ENCODE data around the gene ZNF646.

ZNF646 gene

DNA sequence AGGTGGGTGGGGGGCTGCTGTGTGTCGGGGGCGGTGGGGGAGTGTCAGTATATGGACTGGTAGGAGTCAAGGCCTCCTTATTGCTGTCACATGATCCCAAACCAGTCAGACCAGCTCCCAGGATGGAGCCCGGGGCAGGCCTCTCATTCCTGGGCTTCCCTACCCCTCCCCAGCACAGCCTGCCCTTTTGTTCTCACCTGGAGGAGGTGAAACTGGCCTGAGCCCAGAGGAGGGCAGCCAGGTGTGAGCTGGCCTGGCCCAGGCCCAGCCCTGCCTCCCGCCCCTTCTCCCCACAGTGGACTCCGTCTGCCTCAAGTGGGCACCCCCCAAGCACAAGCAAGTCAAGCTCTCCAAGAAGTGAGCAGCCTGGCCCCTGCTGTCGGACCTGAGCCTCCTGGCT is 56.7 kb downstream of the ZNF646 start:
- DNase-seq (ENCODE audit: low spot score): no peak

DNA sequence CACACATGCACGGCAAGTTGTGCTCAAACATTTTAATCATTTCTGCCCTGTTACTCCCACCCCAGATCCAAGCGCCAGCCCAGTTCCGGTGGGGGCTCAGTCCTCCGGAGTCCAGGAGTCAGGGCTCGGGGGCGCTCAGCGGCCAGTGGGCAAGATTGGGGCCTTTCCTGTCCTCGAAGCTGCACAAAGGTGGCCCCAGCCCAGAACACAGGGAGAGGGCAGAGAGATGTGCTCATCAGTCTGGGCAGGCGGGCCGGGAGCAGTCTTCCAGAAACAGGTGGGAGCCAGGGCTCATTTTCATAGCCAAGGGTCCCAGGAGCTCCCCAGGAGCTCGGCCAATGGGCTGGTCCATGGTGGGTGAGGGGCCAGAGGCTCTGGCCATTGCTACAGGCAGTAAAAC is 57.2 kb downstream of the ZNF646 start:
- DNase-seq (ENCODE audit: low spot score): no peak

DNA sequence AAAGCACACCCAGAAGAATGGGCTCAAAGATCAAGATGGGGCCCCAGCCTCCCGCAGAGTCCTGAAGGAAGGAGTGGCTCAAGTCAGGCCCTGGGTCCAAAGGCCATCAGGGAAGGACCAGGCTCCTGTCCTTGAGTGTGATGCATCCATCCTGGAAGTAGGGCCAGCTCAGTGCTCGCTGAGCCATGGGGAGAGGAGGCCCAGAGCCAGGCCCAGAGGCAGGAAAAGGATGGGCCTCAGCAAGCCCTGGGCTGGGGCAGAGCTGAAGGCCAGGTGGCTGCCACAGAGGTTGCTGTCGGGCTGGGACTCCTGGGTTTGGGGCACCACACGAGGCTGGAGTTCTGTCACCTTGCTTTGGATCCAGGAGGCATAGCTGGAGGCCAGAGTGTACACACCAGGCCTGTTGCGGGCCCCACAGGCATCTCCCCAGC is 57.6 kb downstream of the ZNF646 start:
- DNase-seq (ENCODE audit: low spot score): no peak

DNA sequence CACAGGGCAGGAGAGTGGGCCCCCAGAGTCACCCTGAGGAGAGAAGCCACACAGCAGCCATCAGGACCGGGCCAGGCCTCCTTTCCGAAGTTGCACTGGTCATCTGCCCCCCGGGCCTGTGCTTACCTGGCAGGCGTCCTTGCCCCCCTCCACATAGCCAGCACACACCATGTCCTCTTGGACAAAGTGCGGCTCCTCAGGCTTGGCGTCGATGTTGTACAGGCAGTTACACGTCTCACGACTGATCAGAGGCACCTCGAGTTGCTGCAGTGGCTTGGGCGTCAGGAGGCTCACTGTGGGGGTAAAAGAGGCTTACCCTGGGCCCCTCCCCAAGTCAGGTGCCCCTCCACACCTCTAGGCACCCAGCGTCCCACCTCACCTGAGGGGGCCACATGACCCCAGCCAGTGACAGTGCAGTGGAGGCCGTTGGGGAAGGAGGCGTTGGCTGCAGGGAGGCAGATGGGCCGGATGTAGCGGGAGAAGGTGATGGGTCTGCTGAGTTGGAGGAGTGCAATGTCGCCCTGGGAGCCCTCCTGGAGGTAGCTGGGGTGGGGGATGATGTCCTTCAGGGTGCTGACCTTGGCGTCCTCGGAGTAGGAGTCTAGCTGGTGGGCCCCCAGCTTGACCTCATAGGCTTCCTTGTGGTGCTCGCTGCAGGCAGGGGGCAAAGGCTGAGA is 58.2 kb downstream of the ZNF646 start:
- no peak for DNase-seq (ENCODE audit: low spot score)

DNA sequence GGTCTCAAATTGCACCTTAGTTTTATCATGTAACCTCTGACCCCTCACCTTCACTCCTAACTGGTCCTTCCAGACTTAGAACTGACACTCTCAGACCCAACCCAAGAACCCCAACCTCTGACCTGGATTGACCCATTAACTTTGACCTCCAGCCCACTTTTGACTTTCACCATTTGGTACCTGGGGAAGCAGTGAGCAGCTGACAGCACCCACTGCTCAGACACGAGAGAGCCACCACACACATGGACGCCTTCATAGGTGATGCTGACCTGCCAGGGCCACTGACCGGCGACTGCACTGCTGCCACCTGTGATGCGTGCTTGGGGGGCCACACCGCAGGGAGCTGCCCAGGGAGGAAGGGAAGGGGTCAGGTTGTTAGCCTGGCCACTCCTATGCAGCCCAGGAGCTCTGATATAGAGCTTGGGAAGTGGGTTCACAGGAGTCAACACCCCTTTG is 58.9 kb downstream of the ZNF646 start:
- DNase-seq (ENCODE audit: low spot score): no peak

Measured in NAMALWA (cell line).